ENCODE measurements around the gene CDHR3. TPM values are rescaled to one million over a fixed set of nuclear protein-coding genes. Genes with fewer than 3 reads are reported as not detected.

The CDHR3 gene
- total and polyA plus RNA-seq, 9 of the 15 experiments (the other 6 are each of a cell fraction or from before 2014, with no cell fraction given): 0.03 to 0.66 (median 0.24) TPM; not detected in 1

DNA sequence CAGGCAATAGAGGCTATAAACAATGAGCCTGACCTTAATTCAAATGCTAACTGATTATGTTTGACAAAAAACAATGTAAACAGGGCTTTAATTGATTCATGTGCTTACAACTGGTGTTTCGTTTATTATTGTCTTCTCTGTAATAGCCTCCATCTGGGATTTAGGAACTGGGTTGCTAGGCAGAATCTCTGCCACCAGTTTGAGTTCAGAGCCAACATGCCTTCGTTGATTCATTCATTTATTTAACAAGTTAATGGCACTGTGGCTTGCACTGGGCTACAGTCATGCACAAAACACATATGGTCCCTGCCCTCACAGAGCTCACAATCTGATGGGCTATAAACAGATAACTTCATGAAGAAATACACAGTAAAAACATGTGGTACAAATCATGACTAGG is 19.6 kb upstream of the CDHR3 start:
- ChIA-PET CTCF (ENCODE audit: low intra/inter-chr PET ratio) (no interaction called here), POLR2A (interaction anchor here (0.6 kb wide), 1 partner anchor 261 kb away, joined by 4 read pairs; no protein-coding TSS in a partner anchor)
- Histone ChIP-seq H3K36me3 (ENCODE audit: control insufficient read depth, insufficient read depth, low read length) (no peaks in the 10 kb centered on the region), H3K9me3 (replicated peaks; ENCODE audit: control insufficient read depth, insufficient read depth, low read depth, low read length) (no peaks in the 10 kb centered on the region), H3K4me2 (ENCODE audit: insufficient read depth, low read length) (no peak overlapping the region), H4K20me1 (replicated peaks; ENCODE audit: control insufficient read depth, insufficient read depth, low read length) (no peaks in the 10 kb centered on the region), H3K79me2 (ENCODE audit: control insufficient read depth, insufficient read depth, low read length) (no peaks in the 10 kb centered on the region), H3K9me1 (ENCODE audit: control insufficient read depth, insufficient read depth, low read length) (no peaks in the 10 kb centered on the region), H3K27me3 (ENCODE audit: control insufficient read depth in 2 of 2, insufficient read depth in 2 of 2, low read length in 2 of 2) (peaks cover 26 to 44% of the 10 kb centered on the region in 2 experiments), H3K9ac (ENCODE audit: insufficient read depth in 1 of 2, low read depth in 2 of 2, low read length in 2 of 2) (no peak overlapping the region), H2AFZ (ENCODE audit: low read depth, low read length) (no peak overlapping the region), H3K4me1 (replicated peaks in 1 of 2; ENCODE audit: control insufficient read depth in 2 of 2, insufficient read depth in 2 of 2, low read length in 2 of 2) (no peaks in the 10 kb centered on the region), H3K4me3 (no peak overlapping the region), H3K27ac (ENCODE audit: extremely low read depth, low read depth, low read length) (no peak overlapping the region)
- no peak for FAIRE-seq
- intact Hi-C loops (cut with micrococcal nuclease): loop anchor here (10.0 kb wide), 1 partner anchor 289 kb away; no protein-coding TSS in a partner anchor
- no TSS peak for BruUV-seq (replicated peaks)
- in situ Hi-C loops (cut with MboI): no loop called here
- ATAC-seq: no peak
- WGBS (ENCODE audit: insufficient coverage, low coverage, missing lambda C conversion rate): 2% methylated on average over 2 of the region's 2 CpGs
- no peak for DNase-seq (ENCODE audit: extremely low read depth in 1 of 4, low spot score in 3 of 4)
- TF ChIP-seq NCOA6 (IDR thresholded peaks at IDR 0.05): no peak
- TF ChIP-seq ZNF239 (CRISPR knock-in tag; IDR thresholded peaks at IDR 0.05): no peak
- TF ChIP-seq, protein P1, sequence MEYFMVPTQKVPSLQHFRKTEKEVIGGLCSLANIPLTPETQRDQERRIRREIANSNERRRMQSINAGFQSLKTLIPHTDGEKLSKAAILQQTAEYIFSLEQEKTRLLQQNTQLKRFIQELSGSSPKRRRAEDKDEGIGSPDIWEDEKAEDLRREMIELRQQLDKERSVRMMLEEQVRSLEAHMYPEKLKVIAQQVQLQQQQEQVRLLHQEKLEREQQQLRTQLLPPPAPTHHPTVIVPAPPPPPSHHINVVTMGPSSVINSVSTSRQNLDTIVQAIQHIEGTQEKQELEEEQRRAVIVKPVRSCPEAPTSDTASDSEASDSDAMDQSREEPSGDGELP (CRISPR knock-in tag; IDR thresholded peaks at IDR 0.05; ENCODE audit: borderline replicate concordance): no peak
- TF ChIP-seq ZNF311 (CRISPR knock-in tag; IDR thresholded peaks at IDR 0.05): no peak
- no peak for TF ChIP-seq HMG20B (CRISPR knock-in tag; IDR thresholded peaks at IDR 0.05)
- TF ChIP-seq, protein P2, sequence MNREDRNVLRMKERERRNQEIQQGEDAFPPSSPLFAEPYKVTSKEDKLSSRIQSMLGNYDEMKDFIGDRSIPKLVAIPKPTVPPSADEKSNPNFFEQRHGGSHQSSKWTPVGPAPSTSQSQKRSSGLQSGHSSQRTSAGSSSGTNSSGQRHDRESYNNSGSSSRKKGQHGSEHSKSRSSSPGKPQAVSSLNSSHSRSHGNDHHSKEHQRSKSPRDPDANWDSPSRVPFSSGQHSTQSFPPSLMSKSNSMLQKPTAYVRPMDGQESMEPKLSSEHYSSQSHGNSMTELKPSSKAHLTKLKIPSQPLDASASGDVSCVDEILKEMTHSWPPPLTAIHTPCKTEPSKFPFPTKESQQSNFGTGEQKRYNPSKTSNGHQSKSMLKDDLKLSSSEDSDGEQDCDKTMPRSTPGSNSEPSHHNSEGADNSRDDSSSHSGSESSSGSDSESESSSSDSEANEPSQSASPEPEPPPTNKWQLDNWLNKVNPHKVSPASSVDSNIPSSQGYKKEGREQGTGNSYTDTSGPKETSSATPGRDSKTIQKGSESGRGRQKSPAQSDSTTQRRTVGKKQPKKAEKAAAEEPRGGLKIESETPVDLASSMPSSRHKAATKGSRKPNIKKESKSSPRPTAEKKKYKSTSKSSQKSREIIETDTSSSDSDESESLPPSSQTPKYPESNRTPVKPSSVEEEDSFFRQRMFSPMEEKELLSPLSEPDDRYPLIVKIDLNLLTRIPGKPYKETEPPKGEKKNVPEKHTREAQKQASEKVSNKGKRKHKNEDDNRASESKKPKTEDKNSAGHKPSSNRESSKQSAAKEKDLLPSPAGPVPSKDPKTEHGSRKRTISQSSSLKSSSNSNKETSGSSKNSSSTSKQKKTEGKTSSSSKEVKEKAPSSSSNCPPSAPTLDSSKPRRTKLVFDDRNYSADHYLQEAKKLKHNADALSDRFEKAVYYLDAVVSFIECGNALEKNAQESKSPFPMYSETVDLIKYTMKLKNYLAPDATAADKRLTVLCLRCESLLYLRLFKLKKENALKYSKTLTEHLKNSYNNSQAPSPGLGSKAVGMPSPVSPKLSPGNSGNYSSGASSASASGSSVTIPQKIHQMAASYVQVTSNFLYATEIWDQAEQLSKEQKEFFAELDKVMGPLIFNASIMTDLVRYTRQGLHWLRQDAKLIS (CRISPR knock-in tag; IDR thresholded peaks at IDR 0.05): no peak
- no peak for TF ChIP-seq BCOR (IDR thresholded peaks at IDR 0.05)
- TF ChIP-seq ZNF175 (CRISPR knock-in tag; IDR thresholded peaks at IDR 0.05; ENCODE audit: low read depth): no peak
- TF ChIP-seq ZNF212 (CRISPR knock-in tag; IDR thresholded peaks at IDR 0.05): no peak
- no peak for TF ChIP-seq NCOR1 (IDR thresholded peaks at IDR 0.05)
- TF ChIP-seq ZZZ3 (IDR thresholded peaks at IDR 0.05): no peak
- TF ChIP-seq, protein P3, sequence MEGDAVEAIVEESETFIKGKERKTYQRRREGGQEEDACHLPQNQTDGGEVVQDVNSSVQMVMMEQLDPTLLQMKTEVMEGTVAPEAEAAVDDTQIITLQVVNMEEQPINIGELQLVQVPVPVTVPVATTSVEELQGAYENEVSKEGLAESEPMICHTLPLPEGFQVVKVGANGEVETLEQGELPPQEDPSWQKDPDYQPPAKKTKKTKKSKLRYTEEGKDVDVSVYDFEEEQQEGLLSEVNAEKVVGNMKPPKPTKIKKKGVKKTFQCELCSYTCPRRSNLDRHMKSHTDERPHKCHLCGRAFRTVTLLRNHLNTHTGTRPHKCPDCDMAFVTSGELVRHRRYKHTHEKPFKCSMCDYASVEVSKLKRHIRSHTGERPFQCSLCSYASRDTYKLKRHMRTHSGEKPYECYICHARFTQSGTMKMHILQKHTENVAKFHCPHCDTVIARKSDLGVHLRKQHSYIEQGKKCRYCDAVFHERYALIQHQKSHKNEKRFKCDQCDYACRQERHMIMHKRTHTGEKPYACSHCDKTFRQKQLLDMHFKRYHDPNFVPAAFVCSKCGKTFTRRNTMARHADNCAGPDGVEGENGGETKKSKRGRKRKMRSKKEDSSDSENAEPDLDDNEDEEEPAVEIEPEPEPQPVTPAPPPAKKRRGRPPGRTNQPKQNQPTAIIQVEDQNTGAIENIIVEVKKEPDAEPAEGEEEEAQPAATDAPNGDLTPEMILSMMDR (IDR thresholded peaks at IDR 0.05 in 2 of 3, conservative IDR thresholded peaks at IDR 0.05 in 1 of 3; ENCODE audit: insufficient read depth in 2 of 3, low read depth in 1 of 3, low read length in 3 of 3): no peak
- no peak for TF ChIP-seq STAT5B (CRISPR knock-in tag; IDR thresholded peaks at IDR 0.05)

All from K562 (cell line).